Cardiac muscle cell (in vitro differentiated cells and primary cell): ENCODE results near the gene CDK13. TPM values are rescaled to one million over a fixed set of nuclear protein-coding genes. Genes with fewer than 3 reads are reported as not detected.

ENCODE experiments used
- DNase-seq, 2 donors: peaks; one replicate each; pipeline versions ENCODE4 v3.0.0 to v3.0.0-alpha.2; 2010 to 2017; ENCODE audit warnings: low read depth in 1 of 2, low spot score in 1 of 2
- H3K27ac ChIP-seq: fragments of 200-600 bp; sonication (generic); 2 replicates; pipeline ENCODE4 v1.5.1; 2016
- H3K27me3 ChIP-seq: fragments of 200-600 bp; sonication (generic); 2 replicates; pipeline ENCODE4 v1.6.0; 2016; ENCODE audit warnings: control low read depth
- H3K36me3 ChIP-seq: fragments of 200-600 bp; sonication (generic); 2 replicates; pipeline ENCODE4 v1.5.1; 2016; ENCODE audit warnings: control low read depth
- H3K4me1 ChIP-seq: fragments of 200-600 bp; sonication (generic); 2 replicates; pipeline ENCODE4 v1.8.1; 2017; ENCODE audit warnings: low read depth, mild to moderate bottlenecking, mixed run types
- H3K4me3 ChIP-seq: fragments of 200-600 bp; sonication (generic); 2 replicates; pipeline ENCODE4 v1.5.1; 2016; ENCODE audit warnings: mild to moderate bottlenecking
- H3K9me3 ChIP-seq: fragments of 200-600 bp; sonication (generic); 2 replicates; pipeline ENCODE4 v1.5.1; 2017; ENCODE audit warnings: low read depth, mild to moderate bottlenecking, control low read depth
- CTCF ChIP-seq: IDR thresholded peaks from 2 replicates; pipeline ENCODE4 v1.5.1; 2012; ENCODE audit warnings: low read depth, mild to moderate bottlenecking, low read length
- polyA plus RNA-seq: library from polyadenylated mRNA; unstranded; fragments of >200 nt; fragmentation: Nextera tagmentation; extraction: Ambion mirVana; gene quantifications from 2 replicates; pipeline ENCODE4 v1.2.1, GENCODE V29; 2016
- total RNA-seq: library from RNA; depleted of rRNA; stranded (reverse); fragments of >200 nt; gene quantifications from 2 replicates; pipeline ENCODE4 v1.2.3, GENCODE V29; 2016

The CDK13 gene
- total and polyA plus RNA-seq, 2 experiments from 2014 or later, result 30.5 to 76.5 TPM

- no peak for TF ChIP-seq CTCF
- DNase-seq, result peak; percentile 59 to 65
- Histone ChIP-seq H3K4me3 (peak overlapping the region; percentile 84), H3K4me1 (no peaks in the 10 kb centered on the region), H3K27me3 (no peaks in the 10 kb centered on the region), H3K9me3 (no peaks in the 10 kb centered on the region), H3K36me3 (no peaks in the 10 kb centered on the region), H3K27ac (peak overlapping the region; percentile 98)
These were observed 593 bp downstream of the CDK13 start for GRCh38 chr7:39950473-39951225.

GRCh38 chr7:39951226-39952194 lies 1.5 kb downstream of the CDK13 start:
- DNase-seq, result peak; percentile 53 to 86
- peak overlapping the region; percentile 98 for H3K27ac ChIP-seq
- no peaks in the 10 kb centered on the region for H3K27me3 ChIP-seq
- peak; percentile 43 for TF ChIP-seq CTCF
- H3K36me3 ChIP-seq, result no peaks in the 10 kb centered on the region
- peak overlapping the region; percentile 84 for H3K4me3 ChIP-seq
- no peaks in the 10 kb centered on the region for H3K9me3 ChIP-seq
- H3K4me1 ChIP-seq, result no peaks in the 10 kb centered on the region

- Histone ChIP-seq H3K9me3 (no peaks in the 10 kb centered on the region), H3K4me3 (peak overlapping the region; percentile 84), H3K27ac (peak overlapping the region; percentile 98), H3K4me1 (peaks cover 4% of the 10 kb centered on the region), H3K36me3 (no peaks in the 10 kb centered on the region), H3K27me3 (no peaks in the 10 kb centered on the region)
- no peak for TF ChIP-seq CTCF
- DNase-seq, result peak in 1 of 2 donors; percentile 46
These were observed 2.3 kb downstream of the CDK13 start for GRCh38 chr7:39952374-39952773.

- DNase-seq, result peak in 1 of 2 donors; percentile 17
- no peak for TF ChIP-seq CTCF
- Histone ChIP-seq H3K4me1 (peaks cover 4% of the 10 kb centered on the region), H3K4me3 (peak overlapping the region; percentile 84), H3K27me3 (no peaks in the 10 kb centered on the region), H3K9me3 (no peaks in the 10 kb centered on the region), H3K27ac (peak overlapping the region; percentile 98), H3K36me3 (no peaks in the 10 kb centered on the region)
These were observed 2.7 kb downstream of the CDK13 start for GRCh38 chr7:39952803-39953202.

GRCh38 chr7:39954694-39955093 lies 4.6 kb downstream of the CDK13 start:
- TF ChIP-seq CTCF, result no peak
- no peak overlapping the region for H3K4me3 ChIP-seq
- no peaks in the 10 kb centered on the region for H3K9me3 ChIP-seq
- H3K27ac ChIP-seq, result no peak overlapping the region
- H3K4me1 ChIP-seq, result peaks cover 4% of the 10 kb centered on the region
- H3K36me3 ChIP-seq, result no peaks in the 10 kb centered on the region
- DNase-seq, result no peak
- no peaks in the 10 kb centered on the region for H3K27me3 ChIP-seq
